Ishikawa (cell line): ENCODE results near the gene UFL1.

ENCODE experiments used
- CEBPB ChIP-seq: IDR thresholded peaks from 2 replicates; pipeline ENCODE4 v1.6.1; 2012
- CREB1 ChIP-seq: IDR thresholded peaks from 2 replicates; pipeline ENCODE4 v1.6.1; 2012; ENCODE audit warnings: low read depth
- EGR1 ChIP-seq: IDR thresholded peaks from 2 replicates; pipeline ENCODE4 v1.6.1; 2012
- EP300 ChIP-seq: IDR thresholded peaks from 2 replicates; pipeline ENCODE4 v1.6.1; 2012; ENCODE audit warnings: borderline replicate concordance
- RAD21 ChIP-seq: IDR thresholded peaks from 2 replicates; pipeline ENCODE4 v1.6.1; 2012; ENCODE audit warnings: low read depth
- TAF1 ChIP-seq: IDR thresholded peaks from 2 replicates; pipeline ENCODE4 v1.6.1; 2012; ENCODE audit warnings: low read depth, mild to moderate bottlenecking
- TCF12 ChIP-seq: IDR thresholded peaks from 2 replicates; pipeline ENCODE4 v1.6.1; 2012; ENCODE audit warnings: low read depth
- TEAD4 ChIP-seq: IDR thresholded peaks from 2 replicates; pipeline ENCODE4 v1.6.1; 2012
- YY1 ChIP-seq: IDR thresholded peaks from 2 replicates; pipeline ENCODE4 v1.6.1; 2012; ENCODE audit warnings: low read depth
- ZBTB7A ChIP-seq: IDR thresholded peaks from 2 replicates; pipeline ENCODE4 v1.6.1; 2012; ENCODE audit warnings: low read depth
- TF ChIP-seq, protein P1 (sequence below): IDR thresholded peaks from 2 replicates; pipeline ENCODE4 v1.6.1; 2012; ENCODE audit warnings: low read depth, mild to moderate bottlenecking
- TF ChIP-seq, protein P2 (sequence below): IDR thresholded peaks from 2 replicates; pipeline ENCODE4 v1.6.1; 2012
- TF ChIP-seq, protein P3 (sequence below): IDR thresholded peaks from 2 replicates; pipeline ENCODE4 v1.6.1; 2012

DNA sequence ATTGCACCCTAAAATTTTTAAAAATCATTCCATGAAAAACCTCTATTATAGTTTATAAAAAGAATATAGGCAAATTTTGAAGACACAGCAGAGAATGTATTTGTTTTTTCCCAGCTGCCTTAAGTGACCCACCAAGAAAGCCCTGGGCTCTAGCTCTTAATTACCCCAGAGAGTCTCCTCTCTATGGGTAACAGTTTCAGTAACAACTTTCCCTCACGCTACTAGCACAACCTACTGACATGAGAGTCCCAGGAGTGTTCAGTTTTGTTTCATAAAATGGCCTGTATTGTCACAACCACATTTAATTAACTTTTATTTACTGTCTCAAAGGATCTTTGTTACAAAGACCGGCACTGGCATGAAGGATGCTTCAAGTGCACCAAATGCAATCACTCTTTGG, 82.8 kb downstream of the UFL1 start:
- no peak for TF ChIP-seq RAD21
- no peak for TF ChIP-seq TCF12
- TF ChIP-seq, protein P1, sequence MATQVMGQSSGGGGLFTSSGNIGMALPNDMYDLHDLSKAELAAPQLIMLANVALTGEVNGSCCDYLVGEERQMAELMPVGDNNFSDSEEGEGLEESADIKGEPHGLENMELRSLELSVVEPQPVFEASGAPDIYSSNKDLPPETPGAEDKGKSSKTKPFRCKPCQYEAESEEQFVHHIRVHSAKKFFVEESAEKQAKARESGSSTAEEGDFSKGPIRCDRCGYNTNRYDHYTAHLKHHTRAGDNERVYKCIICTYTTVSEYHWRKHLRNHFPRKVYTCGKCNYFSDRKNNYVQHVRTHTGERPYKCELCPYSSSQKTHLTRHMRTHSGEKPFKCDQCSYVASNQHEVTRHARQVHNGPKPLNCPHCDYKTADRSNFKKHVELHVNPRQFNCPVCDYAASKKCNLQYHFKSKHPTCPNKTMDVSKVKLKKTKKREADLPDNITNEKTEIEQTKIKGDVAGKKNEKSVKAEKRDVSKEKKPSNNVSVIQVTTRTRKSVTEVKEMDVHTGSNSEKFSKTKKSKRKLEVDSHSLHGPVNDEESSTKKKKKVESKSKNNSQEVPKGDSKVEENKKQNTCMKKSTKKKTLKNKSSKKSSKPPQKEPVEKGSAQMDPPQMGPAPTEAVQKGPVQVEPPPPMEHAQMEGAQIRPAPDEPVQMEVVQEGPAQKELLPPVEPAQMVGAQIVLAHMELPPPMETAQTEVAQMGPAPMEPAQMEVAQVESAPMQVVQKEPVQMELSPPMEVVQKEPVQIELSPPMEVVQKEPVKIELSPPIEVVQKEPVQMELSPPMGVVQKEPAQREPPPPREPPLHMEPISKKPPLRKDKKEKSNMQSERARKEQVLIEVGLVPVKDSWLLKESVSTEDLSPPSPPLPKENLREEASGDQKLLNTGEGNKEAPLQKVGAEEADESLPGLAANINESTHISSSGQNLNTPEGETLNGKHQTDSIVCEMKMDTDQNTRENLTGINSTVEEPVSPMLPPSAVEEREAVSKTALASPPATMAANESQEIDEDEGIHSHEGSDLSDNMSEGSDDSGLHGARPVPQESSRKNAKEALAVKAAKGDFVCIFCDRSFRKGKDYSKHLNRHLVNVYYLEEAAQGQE: no peak
- TF ChIP-seq ZBTB7A: no peak
- TF ChIP-seq YY1: no peak
- no peak for TF ChIP-seq CEBPB
- no peak for TF ChIP-seq TAF1
- TF ChIP-seq EP300: no peak
- no peak for TF ChIP-seq EGR1
- TF ChIP-seq TEAD4: no peak
- no peak for TF ChIP-seq CREB1
- TF ChIP-seq, protein P2, sequence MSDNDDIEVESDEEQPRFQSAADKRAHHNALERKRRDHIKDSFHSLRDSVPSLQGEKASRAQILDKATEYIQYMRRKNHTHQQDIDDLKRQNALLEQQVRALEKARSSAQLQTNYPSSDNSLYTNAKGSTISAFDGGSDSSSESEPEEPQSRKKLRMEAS: no peak
- TF ChIP-seq, protein P3, sequence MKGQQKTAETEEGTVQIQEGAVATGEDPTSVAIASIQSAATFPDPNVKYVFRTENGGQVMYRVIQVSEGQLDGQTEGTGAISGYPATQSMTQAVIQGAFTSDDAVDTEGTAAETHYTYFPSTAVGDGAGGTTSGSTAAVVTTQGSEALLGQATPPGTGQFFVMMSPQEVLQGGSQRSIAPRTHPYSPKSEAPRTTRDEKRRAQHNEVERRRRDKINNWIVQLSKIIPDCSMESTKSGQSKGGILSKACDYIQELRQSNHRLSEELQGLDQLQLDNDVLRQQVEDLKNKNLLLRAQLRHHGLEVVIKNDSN: no peak
